Panc1 (cell line): ENCODE results near the gene CDC42BPA.

ENCODE experiments used
- CTCF ChIP-seq: fragments of 450-650 bp; IDR thresholded peaks from 2 replicates; pipeline ENCODE4 v1.5.1; 2017; ENCODE audit warnings: mild to moderate bottlenecking
- POLR2AphosphoS5 ChIP-seq: IDR thresholded peaks from 2 replicates; pipeline ENCODE4 v1.6.1; 2012; ENCODE audit warnings: mild to moderate bottlenecking, low read depth, low read length, moderate library complexity
- REST ChIP-seq, 2 experiments: IDR thresholded peaks; 2 replicates each; pipeline ENCODE4 v1.6.1; 2011 to 2012; ENCODE audit warnings: low read depth in 2 of 2, control low read depth in 1 of 2, low read length in 1 of 2, mild to moderate bottlenecking in 1 of 2, moderate library complexity in 1 of 2; ENCODE audit not compliant: insufficient read depth in 1 of 2
- SIN3A ChIP-seq: IDR thresholded peaks from 2 replicates; pipeline ENCODE4 v1.6.1; 2012; ENCODE audit warnings: low read depth, mild to moderate bottlenecking, low read length, moderate library complexity, borderline replicate concordance; ENCODE audit not compliant: insufficient read depth
- TCF7L2 ChIP-seq: IDR thresholded peaks from 2 replicates; pipeline ENCODE4 v1.6.1; 2011; ENCODE audit warnings: mild to moderate bottlenecking, low read depth, low read length, inconsistent platforms

- TF ChIP-seq SIN3A: no peak
- no peak for TF ChIP-seq CTCF
- no peak for TF ChIP-seq POLR2AphosphoS5
- no peak for TF ChIP-seq REST (IDR thresholded peaks at IDR 0.05; ENCODE audit: insufficient read depth in 1 of 2, low read depth in 2 of 2, low read length in 1 of 2)
- TF ChIP-seq TCF7L2: no peak
Observed at GRCh38 chr1:226946841-226947240, 371.5 kb downstream of the CDC42BPA start.
